HG03175 (cell line): ENCODE measurements around the gene ZFYVE9.
A peak's percentile ranks its signal among the peaks of the same experiment; 100 is the strongest.
"Not testable (repeated sequence)": the region's sequence is repeated elsewhere in the genome, so short reads cannot be mapped to it uniquely, and the experiment has no call there.

ENCODE experiments used
- ATAC-seq: cut with Tn5 transposase; IDR thresholded peaks from one replicate; pipeline ENCODE4 v1.9.1; 2021; ENCODE audit warnings: mild to moderate bottlenecking, moderate library complexity; ENCODE audit not compliant: unreplicated experiment

Gene ZFYVE9, protein sequence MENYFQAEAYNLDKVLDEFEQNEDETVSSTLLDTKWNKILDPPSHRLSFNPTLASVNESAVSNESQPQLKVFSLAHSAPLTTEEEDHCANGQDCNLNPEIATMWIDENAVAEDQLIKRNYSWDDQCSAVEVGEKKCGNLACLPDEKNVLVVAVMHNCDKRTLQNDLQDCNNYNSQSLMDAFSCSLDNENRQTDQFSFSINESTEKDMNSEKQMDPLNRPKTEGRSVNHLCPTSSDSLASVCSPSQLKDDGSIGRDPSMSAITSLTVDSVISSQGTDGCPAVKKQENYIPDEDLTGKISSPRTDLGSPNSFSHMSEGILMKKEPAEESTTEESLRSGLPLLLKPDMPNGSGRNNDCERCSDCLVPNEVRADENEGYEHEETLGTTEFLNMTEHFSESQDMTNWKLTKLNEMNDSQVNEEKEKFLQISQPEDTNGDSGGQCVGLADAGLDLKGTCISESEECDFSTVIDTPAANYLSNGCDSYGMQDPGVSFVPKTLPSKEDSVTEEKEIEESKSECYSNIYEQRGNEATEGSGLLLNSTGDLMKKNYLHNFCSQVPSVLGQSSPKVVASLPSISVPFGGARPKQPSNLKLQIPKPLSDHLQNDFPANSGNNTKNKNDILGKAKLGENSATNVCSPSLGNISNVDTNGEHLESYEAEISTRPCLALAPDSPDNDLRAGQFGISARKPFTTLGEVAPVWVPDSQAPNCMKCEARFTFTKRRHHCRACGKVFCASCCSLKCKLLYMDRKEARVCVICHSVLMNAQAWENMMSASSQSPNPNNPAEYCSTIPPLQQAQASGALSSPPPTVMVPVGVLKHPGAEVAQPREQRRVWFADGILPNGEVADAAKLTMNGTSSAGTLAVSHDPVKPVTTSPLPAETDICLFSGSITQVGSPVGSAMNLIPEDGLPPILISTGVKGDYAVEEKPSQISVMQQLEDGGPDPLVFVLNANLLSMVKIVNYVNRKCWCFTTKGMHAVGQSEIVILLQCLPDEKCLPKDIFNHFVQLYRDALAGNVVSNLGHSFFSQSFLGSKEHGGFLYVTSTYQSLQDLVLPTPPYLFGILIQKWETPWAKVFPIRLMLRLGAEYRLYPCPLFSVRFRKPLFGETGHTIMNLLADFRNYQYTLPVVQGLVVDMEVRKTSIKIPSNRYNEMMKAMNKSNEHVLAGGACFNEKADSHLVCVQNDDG (N-terminal part only)

DNA sequence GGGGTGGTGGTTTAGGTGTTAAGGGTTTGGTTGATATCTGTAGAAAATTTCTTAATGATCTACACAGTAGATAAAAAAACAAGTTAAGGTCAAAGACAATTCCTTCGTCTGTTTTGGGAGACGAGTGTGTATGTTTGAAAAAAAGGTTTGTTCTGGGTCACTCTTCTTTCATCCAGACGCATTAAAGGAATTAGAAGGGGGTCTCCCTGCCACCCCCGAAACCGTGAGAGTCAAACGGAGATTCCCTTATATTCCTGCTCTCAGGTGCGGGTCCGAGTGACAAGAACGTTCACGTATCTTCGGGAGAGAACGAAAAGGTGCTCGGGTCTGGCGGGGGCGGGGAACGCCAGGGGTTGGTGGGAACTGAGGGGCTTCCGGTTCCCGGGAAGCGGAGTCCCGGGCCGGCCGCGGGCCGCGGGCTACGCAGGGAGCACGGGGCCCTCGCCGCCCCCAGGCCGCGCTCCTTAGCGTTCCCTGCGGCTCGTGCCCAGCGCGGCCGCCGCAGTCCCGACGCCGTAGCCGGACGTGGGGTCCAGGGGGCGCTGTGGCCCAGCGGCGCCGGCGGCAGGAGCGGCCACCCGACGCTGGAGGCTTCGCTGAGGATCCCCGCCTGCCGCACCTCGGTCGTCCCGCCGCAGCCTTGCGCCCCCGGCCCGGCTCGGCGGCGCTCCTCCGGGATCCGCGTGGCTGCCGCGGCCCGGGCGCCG is at the start of gene ZFYVE9:
Gene ZFYVE9 (plus strand): TSS at position 577 of the 707 bp plus-strand sequence. CDS start 91,118 bp downstream, outside the sequence.
- ATAC-seq, result peak; percentile 71

DNA sequence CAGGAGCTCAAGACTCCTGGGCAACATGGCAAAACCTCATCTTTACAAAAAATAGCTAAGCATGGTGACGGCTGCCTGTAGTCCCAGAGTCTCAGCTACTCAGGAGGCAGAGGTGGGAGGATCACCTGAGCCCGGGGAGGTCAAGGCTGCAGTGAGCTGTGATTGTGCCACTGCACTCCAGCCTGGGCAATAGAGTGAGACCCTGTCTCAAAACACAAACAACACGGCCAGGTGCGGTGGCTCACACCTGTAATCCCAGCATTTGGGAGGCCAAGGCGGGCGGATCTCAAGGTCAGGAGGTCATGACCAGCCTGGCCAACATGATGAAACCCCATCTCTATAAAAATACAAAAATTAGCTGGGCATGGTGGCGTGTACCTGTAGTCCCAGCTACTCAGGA is 47.6 kb upstream of the ZFYVE9 start:
- ATAC-seq, result not testable (repeated sequence)

DNA sequence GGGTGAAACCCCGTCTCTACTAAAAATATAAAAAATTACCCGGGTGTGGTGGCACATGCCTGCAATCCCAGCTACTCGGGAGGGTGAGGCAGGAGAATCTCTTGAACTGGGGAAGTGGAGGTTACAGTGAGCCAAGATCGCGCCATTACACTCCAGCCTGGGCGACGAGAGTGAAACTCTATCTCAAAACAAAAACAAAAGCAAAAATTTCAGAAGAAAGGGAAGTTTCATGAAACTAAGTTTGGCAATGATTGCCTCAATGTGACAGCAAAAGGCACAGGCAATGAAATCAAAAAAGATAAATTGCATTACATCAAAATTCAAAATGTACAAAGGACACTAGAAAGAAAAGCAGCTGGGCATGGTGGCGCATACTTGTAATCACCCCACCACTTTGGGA is 45.7 kb upstream of the ZFYVE9 start:
- no peak for ATAC-seq

DNA sequence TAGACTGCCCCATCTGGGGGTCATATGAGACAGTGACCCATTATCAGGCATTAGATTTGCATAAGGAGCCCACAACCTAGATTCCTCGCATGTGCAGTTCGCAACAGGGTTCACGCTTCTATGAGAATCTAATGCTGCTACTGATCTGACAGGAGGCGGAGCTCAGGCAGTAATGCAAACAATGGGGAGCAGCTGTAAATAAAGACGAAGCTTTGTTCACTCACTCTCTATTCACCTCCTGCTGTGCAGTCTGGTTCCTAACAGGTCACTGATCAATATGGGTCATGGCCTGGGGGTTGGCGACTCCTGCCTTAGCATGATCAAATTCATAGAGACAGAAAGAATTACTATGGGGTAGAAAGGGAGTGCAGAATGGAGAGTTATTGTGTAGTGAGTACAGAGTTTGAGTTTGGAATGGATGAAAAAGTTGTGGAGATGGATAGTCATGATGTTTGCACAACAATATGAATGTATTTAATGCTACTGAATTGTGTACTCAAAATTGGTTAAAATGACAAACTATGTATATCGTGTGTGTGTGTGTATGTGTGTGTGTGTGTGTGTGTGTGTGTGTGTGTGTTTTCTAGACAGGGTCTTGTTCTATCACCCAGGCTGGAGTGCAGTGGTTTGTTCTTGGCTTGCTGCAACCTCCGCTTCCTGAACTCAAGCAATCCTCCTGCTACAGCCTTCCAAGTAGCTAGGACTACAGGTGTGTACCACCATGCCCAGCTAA is 43.6 kb upstream of the ZFYVE9 start:
- ATAC-seq, result no peak

DNA sequence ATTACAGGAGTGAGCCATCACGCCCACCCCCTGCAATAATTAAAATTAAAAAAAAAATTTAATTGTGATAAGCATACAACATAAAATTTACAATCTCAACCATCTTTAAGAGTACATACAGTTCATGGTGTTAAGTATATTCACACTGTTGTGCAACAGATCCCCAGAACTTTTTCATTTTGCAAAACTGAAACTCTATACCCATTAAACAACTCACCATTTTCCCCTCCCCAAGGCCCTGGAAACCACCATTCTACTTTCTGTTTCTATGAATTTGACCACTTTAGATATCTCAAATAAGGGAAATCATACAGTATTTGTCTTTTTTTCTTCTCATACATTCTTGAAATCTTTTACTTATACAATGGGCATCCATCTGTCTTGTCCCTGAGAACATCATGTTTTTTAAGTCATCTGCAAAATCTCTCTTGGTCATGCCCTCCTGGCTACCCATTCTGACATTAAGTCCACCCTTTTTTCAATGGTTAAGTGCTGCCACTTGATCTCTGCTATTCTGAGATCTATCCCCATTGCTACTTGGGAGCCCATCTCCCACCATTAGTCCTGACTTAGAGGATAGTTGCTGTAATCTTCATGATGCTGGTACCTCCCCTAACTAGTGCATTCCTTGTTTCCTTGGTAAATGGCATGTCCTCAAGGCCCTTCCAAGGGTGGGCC is 39.4 kb upstream of the ZFYVE9 start:
- peak; percentile 61 for ATAC-seq

DNA sequence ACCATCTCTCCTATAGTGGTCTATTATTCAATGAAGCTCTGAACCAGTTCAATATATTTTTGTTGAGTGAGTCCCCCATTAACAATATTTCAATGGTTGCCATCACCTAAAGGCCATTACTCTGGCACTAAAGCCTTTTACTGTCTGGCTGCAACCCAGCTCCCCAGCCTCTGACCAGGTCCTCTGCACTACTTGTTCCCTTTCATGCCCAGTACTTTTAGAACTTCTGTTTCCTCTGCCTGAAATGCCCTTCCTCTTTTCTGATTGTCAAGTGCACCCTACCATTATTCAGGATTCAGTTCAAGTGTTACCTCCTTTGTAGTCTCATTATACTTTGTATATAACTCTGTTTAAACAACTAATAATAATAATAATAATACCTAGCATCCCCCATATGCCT is 30.4 kb upstream of the ZFYVE9 start:
- ATAC-seq, result no peak

DNA sequence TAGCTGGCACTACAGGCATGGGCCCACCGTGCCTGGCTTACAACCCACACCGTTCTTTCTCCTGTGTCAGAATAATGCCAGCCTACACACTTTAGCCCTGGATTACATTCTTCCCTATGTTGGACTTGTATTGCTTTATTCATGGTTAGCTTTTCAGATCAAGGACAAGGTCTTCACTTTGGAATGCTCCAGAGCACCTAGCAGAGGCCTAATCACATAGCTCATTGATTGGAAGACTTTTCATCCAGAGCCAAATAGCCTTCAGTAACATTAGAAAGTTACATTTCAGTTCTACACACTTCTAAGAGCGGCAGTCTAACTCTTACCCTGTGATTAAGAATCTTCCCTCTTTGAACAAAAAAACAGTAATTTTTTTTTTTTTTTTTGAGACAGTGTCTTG is 29.4 kb upstream of the ZFYVE9 start:
- ATAC-seq, result no peak

DNA sequence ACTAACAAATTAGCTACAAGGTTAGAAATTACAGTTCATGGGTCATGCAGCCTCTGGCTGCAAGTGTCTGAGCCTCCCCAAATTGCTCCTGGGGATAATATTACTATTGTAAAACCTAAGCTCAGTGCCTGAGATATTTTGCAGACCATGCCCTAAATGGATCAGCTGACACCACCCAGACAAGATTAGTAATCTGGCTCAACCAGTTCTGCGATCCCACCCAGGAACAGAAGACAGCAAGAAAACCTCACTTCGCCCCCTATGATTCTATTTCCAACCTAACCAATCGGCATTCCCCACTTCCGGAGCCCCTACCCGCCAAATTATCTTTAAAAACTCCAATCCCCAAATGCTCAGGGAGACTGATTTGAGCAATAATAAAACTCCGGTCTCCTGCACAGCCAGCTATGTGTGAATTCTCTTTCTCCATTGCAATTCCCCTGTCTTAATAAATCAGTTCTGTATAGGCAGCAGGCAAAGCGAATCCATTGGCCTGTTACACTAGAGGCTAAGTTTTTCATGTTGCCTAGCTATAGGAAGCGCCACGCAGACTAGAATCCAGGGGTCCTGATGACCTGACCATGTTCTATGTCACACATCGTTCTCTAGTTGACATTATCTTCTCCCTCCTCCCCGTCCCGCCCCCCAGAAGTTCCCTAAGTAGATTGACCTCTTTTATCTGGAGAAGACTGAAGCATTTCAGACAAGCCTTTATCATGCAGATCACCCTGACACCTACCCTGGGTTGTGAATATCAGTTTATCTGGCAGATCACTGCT is 22.4 kb upstream of the ZFYVE9 start:
- ATAC-seq, result no peak

DNA sequence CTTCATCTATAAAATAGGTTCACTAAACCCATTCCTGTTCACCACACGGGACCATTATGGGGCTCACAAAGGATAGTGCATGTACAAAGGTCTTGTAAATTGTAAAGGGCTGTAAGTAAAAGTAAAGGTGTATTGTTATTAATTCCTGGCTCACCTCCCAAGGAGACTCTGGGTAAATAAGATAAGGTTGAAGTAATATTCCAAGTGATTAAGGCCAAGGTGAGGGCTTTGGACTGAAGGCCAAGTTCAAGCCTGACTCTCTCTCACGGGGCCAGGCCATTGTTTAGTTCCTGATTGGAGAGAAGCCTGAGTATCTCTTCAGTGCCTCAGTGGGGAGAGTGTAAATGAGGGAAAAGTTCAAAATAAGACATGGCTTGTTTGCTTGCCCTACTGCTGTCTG is 19.5 kb upstream of the ZFYVE9 start:
- ATAC-seq, result no peak

DNA sequence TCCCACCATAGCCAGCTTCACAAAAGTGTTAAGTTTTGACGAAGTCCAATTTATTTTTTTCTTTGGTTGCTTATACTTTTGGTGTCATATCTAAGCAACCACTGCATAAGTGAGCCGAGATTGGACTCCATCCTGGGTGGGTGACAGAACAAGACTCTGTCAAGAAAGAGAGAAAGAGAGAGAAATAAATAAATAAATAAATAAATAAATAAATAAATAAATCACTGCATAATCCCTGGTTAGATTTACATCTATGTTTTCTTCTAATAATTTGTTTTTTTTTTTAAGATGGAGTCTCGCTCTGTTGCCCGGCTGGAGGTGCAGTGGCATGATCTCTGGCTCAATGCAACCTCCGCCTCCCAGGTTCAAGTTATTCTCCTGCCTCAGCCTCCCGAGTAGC is 18.3 kb upstream of the ZFYVE9 start:
- ATAC-seq, result no peak

DNA sequence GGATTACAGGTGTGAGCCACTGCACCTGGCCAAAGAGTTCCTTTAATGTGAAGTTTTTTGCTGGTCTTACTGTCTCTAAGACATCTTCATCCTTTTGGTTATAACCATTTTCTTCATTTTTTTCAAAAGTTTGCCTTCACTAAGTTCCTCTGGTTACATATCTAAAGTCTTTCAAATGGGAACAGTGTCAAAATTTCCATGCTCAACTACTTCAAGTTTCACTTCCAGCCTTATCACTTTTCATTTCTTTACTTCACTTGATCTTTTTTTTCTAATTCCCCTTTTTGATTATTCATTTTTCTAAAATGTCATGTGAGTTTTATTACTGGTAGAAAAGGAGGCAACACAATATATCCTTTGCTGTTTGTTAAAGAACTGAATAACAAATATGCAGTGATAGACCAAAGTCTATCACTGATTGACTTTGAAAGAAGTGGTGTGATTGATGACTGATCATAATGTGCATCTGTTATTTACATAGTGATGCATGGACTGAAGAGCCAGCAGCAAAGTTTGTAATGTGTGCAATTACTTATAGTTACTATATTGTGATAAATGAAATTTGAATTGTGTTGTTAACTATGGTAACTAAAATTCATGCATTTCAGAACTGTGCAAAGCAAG is 16.0 kb upstream of the ZFYVE9 start:
- ATAC-seq, result no peak

DNA sequence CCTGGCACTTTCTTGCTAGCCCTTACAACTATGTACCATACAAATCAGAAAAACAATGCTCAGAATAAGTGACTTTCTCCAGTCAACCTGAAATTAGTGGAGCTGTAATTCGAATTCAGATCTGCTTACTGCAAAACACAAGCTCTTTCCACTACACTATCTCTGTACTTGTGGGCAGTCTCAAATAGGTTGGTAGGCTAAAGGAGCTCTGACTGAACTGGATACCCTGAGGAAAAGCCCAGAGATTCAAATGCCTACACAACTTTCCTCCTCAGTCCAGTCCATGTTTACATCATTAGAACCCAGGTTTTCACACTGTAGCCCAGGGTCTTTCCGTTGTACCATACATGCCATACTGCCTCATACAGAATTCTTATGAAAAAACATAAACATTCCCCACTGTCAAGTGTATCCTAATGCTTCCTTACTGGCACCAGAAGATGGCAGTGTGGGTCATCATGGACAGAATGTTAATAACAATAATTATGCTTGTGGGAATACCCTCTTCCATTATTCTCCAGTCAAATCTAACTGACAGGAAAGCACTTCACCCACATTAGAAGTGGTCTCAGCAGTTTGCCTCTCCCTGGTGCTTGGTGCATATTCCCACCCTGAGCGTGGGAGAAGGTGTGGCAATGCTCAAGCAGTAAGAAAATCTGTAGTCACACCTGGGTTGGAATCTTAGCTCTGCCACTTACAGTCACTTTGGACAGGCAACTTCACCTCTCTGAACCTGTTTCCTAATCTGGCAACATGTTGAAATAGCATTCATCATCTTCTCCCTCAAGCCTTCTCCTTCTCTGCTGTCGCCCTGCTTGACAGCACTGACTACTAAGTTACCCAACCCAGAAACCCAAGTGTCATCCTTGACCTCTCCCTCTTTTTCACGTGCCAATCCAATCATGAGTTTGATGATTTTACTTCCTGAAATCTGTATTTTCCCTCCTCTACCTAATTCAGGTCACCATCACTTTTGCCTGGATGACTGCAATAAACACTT is 14.4 kb upstream of the ZFYVE9 start:
- no peak for ATAC-seq

DNA sequence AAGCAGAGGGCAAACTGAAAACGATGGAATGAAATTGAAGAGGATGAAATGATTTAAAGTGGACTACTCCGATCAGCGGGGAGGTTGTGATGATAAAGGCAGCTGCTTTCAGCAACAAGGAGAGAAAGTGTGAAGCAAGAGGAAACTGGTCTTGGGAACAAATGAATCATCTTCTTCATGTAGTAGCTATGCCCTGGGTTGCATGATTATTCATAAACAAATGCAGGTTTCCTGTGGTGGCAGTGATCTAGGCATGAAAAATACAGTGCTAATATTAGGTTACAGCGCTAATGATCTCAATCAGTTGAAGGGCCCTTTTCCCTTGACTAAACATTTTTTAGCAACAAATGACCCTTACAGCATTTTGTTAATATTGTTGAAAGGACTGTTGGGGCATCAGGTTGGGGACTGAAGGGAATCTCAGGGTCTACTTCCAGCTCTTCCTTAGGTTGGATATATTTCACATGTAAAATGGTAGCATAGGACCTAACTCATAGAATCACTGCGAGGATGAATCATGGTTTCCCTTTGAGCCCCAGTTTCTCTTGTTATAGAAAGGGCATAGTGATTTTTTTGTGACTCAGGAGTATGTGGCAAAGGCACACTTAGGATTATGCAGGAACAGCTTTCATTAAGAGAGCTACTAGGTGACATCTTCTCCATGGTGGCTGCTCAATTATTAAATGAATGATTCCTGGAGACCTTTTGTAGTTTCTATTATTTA is 1.9 kb upstream of the ZFYVE9 start:
- peak; percentile 68 for ATAC-seq

DNA sequence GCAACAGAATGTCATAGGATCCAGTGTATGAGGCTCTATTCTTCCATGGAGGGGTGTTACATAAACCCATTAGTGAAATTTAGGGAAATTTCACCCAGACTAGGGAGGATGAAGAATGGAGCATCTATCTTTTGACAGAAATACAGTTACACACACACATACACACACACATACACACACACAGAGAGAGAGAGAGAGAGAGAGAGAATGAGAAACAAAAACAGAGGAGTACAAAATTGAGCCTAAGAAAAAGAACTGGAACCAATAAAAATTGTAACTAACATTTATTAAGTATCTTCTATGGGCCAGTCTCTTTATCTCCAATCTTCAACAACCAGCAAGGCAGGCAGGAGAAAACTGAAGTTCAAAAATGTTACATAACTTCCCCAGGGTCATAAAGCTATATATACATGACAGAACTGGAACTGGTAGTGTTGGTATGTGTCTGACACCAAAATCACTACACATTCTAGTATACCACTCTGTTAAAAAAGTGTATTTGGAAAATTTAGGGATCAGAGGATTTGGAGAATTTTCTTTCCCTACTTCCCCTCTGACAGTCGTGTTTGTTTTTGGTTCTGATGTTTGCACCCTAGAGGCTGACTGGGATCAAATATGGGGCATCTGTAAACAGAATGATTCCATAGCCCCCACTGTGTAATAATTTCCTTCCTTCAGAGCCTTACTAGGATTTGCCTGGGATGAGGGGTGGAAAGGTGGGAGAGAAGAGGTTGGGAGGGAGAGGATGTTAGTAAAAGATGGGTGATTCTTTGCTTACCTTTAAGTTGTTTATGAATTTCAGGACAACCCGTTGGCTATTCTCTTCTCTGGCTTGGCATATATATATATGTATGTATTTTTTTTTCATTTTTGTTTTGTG is 1.0 kb upstream of the ZFYVE9 start:
- ATAC-seq, result no peak
